Mammary epithelial cell (primary cell): ENCODE data around the gene M1AP.

ENCODE experiments used
- CTCF ChIP-seq, 2 donors: IDR thresholded peaks in 1 of 2; conservative IDR thresholded peaks in 1 of 2; 2 replicates each; pipeline ENCODE4 v1.5.1; 2011 to 2012; ENCODE audit warnings: inconsistent platforms in 2 of 2, low read length in 2 of 2, mild to moderate bottlenecking in 2 of 2, control low read depth in 1 of 2, low read depth in 1 of 2; ENCODE audit not compliant: insufficient read depth in 1 of 2; ENCODE audit errors: extremely low read depth in 1 of 2
- EZH2 ChIP-seq: IDR thresholded peaks from 2 replicates; pipeline ENCODE4 v1.6.1; 2012; ENCODE audit warnings: low read length, inconsistent platforms, borderline replicate concordance

- TF ChIP-seq CTCF (conservative IDR thresholded peaks at IDR 0.05 in 1 of 2, IDR thresholded peaks at IDR 0.05 in 1 of 2; ENCODE audit: extremely low read depth in 1 of 2, insufficient read depth in 1 of 2, low read depth in 1 of 2, low read length in 2 of 2), result no peak
- no peak for TF ChIP-seq EZH2
These were observed 5.5 kb upstream of the M1AP start for GRCh38 chr2:74653589-74653984.
